GM19397 (cell line): ENCODE measurements around the gene OR2T29.
"Not testable (repeated sequence)": the region's sequence is repeated elsewhere in the genome, so short reads cannot be mapped to it uniquely, and the experiment has no call there.

Experiments used
- ATAC-seq: cut with Tn5 transposase; IDR thresholded peaks from one replicate; pipeline ENCODE4 v1.9.1; 2021; ENCODE audit warnings: mild to moderate bottlenecking, moderate library complexity; ENCODE audit not compliant: unreplicated experiment

Gene OR2T29

GRCh38 chr1:248521856-248522255 is 40.7 kb downstream of the OR2T29 start:
- ATAC-seq = no peak

- ATAC-seq = not testable (repeated sequence)
Observed at GRCh38 chr1:248510217-248510616, 52.4 kb downstream of the OR2T29 start.

- ATAC-seq = not testable (repeated sequence)
Observed at GRCh38 chr1:248507773-248508172, 54.8 kb downstream of the OR2T29 start, which contains the start of gene OR2G6. Gene OR2G6 (plus strand): TSS chr1:248508073. CDS start chr1:248521647, 13,574 bp downstream.
